Amniotic stem cell (primary cell): ENCODE results near the gene GDPD3.
A peak's percentile ranks its signal among the peaks of the same experiment; 100 is the strongest.
"Not testable (repeated sequence)": the region's sequence is repeated elsewhere in the genome, so short reads cannot be mapped to it uniquely, and the experiment has no call there.

Experiments
- DNase-seq: peaks from one replicate; lab custom pipeline; 2025; lab: John Stamatoyannopoulos, UW

GDPD3 gene

DNA sequence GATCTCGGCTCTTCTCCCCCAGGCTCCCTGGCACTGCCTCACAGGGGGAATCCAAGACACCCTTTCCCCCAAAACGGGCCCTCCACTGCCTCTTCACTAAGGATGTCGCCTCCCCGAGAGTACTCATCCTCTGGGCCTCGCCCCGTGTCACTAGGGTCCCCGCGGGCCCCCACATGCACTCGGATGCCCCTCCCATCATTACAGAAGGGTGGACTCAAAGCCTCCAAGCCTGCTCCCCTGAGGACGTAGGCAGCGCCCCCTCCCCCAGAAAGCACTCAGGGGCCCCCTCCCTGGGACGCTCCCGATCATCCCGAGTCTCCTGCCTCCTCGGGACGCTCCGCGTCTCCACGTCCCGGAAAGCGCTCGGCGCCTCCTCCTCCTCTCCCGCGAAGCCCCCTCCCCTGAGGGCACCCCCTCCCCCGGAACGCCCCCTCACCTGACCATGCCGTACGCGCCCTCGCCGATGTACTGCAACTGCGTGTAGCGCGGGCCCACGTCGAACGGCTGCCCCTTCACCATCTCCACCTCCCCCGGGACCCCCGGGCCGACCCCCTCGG is 9.3 kb upstream of the GDPD3 start:
- DNase-seq = no peak

DNA sequence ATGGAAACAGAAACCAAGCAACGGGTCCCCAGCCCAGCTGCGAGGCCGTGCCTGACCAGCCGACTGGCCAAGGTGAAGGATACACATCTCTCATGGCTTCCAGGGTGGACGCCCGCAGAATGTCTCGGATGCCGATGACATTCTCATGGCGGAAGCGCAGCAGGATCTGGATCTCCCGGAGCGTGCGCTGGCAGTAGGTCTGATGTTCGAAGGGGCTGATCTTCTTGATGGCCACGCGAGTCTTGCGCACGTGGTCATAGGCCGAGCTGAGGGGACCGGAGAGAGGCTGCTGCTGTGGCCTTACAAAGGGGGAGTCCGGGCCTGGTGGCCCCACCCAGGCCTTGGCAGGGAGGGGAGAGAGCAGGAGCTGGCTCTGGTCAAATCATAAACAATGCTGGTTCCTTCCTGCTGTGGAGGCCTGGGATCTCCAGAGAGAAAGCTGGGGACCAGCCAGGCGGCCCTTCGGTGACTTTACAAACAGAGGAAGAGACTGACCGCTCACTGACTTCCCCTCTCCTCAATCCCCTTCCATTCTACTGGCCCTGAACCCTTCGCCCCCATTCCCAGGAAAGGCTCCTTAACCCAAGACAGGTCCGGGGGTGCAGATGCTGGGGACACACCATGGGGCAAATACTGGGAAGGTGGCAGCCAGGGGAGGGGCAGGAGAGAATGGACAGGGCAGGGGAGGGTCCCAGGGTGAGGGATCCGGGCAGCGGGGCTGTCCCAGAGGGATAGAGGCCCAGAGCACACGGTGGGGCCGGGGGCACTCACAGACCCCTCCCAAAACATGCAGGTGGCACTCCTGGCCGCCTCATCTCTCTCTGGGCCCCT is 8.6 kb upstream of the GDPD3 start:
- no peak for DNase-seq

DNA sequence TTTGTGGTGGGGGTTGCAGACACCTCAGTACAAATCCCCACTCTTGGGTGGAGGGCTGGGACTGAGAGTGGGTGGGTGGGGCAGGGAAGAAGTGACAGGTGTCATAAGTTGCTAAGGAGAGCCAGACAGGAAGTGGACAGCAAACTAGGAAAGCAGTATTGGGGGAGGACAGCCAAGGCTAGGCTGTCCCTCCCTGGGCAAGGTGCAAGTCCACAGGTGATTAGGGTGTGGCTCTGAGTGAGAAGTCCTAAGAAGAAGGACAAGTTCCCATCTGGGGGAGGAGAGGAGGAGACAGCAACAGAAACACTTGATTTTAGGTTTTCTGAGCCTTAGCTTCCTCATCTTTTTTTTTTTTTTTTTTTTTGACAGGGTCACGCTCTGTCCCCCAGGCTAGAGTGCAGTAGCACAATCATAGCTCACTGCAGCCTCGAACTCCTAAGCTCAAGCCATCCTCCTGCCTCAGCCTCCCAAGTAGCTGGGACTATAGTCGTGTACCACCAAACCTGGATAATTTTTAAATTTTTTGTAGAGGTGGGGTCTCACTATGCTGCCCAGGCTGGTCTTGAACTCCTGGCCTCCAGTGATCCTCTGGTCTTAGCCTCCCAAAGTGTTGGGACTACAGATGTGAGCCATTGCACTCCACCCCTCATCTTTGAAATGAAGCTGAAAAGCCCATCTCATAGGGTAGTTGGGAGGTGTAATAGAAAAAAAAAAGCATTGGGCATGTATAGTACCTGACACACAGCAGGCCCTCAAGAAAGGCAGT is 7.2 kb upstream of the GDPD3 start:
- no peak for DNase-seq

DNA sequence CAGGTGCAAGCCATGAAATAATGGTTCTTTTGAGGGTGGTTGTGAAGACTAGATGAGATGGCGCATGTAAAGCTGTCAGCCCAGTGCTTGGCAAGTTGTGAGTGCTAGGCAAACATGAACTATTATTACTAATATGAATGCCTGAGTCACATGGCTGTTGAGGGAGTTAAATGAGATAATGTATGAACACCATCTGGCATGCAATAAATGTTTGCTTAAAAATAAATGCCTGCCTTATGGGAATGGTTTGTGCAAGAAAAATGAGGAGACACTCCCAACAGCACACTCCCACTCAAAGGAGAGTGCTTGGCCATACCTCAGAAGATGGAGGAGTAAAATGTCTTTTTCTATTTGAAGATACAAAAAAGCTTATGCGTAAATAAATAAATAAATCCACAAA is 6.1 kb upstream of the GDPD3 start:
- DNase-seq = no peak

DNA sequence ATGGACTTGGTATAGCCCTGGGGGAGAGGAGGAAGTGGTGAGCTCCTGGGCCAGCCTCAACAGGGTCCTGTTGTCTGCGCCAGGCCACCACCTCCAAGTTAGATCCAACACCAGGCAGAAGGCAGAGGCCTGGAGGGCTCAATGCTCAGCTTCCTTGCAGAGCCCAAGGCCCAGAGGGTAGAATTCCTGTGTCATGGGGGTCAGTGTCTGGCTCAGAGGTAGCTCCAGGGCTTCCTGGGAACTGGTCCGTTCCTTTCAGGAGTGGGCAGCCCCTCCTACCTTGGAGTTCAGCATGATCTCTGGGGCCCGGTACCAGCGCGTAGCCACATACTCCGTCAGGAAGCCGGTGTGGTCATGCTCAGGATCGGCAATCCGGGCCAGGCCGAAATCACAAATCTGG is 4.4 kb upstream of the GDPD3 start:
- DNase-seq = no peak

DNA sequence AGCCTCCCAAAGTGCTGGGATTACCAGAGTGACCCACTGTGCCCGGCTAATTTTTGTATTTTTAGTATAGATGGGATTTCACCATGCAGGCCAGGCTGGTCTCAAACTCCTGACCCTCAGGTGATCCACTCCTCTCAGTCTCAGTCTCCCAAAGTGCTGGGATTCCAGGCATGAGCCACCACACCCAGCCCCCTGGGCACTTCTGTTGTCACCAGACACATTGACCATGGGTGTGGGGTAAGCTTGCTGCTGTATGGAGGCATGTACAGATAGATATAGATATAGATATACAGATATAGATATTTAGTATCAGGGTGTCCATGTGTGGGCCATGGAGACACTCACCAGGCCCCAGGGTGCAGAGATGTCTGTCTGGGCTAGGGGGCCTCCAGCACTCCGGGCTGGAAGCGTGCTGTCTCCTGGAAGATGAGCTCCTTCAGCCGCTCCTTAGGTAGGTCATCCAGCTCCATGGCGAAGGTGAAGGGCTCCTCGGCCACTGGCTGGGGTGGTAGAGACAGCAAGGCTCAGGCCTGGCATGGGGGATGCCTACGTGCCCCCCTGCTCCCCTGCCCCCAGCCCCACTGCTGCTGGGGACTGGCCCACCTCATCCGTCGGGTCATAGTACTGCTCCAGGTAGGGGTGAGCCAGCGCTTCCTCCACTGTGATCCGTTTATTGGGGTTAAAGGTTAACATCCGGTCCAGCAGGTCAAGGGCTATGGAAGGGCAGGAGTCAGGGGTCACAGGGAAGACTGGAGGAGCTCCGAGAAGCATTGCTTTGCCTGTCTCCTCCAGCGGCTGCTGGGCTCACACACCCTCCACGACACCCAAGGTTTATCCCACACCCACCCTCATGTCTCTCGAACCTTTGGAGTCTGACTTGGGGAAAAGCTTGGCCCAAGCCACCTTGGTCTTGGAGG is 3.2 kb upstream of the GDPD3 start:
- no peak for DNase-seq

DNA sequence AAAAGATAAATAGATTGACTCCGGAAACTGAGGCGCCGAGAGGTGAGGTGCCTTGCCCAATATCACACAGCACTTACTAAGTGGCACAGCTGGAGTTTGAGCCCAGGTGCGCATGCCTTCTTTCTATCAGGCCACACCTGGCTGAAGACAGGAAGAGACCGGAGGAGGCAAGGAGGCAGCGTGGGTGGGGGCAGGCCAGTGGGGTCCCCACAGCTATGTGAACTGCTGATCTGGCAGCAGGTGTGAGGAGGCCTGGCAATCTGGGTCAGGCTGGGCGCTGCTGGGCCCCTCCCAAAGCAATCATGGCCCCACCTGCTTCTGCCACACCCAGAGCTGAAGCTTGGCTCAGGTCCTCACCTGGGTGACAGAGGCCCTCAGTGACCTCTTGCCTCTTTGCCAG is 1.9 kb upstream of the GDPD3 start:
- DNase-seq = no peak

DNA sequence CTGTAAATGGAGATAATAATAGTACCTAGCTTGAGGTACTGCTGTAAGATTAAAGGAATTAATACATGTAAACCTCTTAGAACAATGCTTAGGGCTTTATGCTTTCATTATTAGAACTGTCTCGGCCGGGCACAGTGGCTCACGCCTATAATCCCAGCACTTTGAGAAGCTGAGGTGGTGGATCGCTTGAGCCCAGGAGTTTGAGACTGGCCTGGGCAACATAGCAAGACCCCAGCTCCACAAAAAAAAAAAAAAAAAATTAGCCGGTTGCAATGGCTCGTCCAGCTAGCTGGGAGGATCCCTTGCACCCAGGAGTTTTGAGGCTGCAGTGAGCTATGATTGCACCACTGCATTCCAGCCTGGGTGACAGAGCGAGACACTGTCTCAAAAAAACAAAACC is 1.5 kb upstream of the GDPD3 start:
- DNase-seq = not testable (repeated sequence)

DNA sequence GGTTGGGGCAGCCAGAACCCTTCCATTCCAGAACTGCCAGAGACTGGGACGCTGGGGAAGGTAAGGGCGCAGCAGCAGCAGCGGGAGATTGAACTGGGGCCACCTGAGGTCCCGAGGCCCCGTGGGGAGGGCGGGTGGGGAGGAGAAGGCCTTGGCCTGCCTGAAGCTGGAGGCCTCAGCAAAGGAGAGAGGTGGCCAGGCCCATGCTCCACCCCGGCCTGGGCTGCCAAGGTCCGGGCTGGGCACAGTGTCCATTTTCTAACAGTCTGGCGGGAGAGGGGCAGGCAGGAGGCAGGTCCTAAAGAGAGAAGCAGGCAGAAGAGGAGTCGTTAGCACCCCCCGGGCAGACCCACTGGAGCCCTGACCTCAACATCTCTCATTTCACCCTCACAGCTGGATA is 1.1 kb upstream of the GDPD3 start:
- no peak for DNase-seq

DNA sequence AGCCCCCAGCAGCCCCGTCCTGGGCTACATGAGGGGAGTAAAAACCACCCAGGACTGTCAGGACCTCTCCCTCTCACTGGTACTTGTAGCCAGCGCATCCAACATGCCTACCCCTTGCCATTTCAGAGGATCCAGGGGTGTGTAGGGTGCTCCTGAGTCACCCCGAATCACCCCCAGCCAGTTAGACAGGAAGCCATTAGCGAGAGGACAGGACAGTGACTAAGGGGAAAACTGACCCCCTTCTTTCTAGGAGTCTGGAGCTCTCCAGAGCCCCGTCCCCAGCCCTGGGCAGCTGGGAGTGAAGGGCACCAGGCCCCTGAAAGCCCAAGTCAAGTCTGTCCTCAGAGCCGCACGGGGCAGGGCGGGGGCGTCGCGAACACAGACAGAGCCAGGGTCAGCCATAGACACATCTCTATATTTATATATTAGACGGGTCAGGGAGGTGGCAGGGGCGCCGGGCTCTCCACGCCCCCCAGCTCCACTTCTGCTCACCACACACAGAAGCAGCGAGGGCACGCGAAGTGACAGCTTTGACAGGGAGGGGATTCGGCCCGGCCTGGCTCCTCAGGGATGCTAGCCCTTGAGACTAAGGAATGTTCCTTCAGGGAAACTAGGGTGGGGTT is 485 bp upstream of the GDPD3 start:
- no peak for DNase-seq

DNA sequence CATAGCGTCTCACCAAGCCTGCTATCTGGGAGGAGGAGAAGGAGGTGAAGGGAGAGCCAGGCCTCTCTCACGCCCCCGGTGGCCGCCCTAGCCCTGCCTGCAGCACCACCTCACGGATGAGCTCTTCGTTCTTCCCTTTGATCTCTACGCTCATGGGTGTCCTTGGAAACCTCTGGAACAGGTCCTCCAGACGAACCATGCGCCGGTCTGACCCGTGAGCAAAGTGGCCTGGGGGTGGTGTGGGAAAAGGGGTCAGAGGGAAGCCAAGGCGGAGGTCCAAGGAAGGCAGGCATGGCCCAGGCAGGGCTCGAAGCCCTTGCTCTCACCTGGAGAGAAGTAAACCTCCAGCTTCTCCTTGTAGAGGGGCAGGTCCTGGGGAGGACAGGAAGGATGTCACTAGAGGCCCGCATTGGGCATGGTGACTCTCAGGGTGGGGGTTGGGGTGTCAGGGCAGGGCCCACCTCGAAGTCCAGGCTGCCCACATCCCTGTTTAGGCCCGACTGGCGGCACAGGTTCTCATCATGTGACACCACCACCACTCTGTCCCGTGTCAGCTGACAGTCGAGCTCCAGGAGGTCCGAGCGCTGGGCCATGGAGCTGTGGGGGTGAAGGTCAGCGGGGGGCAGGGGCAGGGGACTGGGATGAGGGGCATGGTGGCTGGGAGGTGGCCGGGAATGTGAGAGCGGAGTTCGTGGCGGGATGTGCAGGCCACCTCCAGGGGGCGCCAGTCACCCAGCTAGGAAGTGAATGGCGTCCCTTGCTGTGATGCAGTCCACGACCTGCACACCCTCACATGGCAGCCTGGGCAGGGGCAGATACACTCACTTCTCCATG is 923 bp downstream of the GDPD3 start:
- no peak for DNase-seq

DNA sequence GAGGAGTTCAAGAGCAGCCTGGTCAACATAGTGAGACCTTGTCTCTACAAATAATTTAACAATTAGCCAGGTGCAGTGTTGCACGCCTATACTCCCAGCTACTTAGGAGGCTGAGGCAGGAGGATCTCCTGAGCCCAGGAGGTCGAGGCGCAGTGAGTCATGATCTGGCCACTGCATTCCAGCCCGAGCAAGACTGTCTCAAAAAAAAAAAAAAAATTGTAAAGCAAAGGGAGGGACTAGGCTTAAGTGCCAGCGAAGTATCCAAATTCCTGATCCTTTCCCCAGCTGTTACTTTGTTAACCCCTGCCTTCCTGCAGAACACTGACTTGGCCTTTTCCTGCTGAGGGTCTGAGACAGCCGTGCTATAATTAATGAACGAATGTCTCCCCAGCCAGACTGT is 2.7 kb downstream of the GDPD3 start:
- DNase-seq = no peak

DNA sequence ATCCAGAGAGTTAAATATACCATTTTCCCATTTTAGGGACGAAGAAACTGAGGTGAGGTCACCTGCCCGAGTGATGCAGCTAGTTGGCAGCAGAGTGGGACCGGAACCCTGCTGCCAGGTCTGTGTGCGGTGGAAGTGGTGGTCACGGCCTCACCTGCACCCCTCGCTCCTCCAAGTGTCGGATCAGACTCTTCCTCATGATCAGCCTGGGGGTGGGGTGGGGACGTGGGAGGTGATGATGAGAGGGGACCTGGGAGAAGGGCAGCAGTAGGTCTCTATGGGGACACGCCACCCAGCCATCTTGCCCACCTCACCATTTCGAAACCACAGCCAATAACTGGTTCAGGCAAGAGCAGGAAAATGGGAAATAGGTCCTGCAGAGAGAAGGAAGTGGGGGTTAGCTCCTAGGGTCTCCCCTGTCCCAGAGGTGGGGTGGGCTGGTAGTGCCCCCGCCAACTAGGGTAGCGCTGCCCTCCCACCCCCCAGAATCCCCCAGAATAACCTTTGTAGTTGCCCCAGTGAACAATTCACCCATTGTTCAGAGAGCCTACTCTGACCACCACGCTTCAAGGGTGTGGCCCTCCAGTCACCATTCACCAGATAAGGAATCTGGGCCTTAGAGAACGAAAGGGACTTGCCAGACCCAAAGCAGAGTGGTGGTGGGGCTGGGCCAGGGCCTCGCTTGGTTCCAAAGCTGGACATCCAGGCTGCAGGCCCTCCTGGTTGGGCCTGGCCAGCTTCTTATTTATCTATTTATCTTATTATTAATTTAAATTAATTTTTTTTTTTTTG is 5.1 kb downstream of the GDPD3 start:
- no peak for DNase-seq

DNA sequence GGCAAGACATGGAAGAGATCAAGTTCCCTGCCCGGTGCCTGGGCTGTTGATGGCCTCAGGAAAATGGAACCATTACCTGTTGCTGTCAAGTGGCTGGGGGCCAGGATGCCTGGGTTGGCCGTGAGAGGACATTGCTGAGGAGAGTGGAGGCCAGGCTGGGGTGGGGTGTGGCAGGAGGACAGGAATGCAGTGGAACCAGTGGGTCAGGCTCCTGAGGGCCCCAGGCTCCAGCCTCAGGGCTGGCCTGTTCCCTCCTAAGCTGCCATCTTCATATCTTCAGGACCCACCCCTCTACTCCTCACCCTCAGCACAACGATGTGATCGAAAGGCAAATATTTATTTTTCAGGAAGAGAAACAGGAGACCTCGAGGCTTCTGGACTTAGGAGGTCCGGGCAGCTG is 8.8 kb downstream of the GDPD3 start:
- no peak for DNase-seq

DNA sequence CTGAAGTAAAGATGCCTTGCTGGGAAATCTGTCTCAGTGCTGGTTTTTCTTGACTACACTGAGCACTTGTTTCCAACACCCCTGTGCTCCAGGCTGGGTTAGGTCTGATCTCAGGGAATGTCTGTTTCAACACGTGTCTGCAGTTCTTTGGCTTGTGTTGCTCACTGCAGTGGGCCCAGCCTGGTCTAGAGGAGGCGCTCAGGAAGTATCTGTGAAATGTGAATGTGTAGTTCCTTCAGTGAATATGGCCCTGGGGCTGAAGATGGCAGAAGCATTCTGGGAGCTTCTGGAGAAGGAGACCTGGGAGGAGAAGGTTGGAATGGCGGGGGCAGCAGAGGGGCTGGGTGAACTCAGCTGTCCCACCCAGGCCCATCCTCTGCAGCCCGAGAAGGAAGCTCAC is 9.2 kb downstream of the GDPD3 start:
- DNase-seq = no peak

DNA sequence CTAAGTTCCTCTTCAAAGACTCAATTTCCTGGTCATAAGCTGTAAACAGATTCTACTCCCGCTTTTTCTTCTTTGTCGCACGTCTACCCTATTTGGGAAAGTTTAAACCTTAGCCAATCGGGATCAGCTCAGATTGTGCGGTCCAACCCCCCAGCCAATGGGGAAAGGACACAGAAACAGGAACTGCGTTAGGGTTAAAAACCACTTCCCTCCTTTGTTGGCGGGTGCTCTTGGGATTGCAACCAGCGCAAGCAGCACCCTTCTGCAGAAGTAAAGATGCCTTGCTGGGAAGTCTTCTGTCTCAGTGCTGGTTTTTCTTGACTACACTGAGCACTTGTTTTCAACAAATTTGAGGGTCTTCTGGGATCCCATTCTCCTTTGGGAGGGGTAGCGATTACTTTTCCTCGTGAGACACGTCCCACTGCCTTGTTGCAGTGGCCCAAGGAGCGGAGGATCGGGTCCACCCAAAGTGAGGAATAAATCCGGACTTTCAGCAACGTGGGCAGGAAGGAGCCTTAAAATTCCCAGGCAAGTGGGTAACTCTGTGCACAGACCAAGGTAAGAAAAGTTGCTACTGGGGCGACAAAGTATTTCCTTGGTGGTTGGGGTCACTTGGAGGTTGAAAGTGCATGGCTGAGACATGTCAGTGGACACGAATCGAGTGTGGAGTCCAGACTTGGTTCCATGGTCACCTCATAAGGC is 16.3 kb downstream of the GDPD3 start:
- DNase-seq = no peak

DNA sequence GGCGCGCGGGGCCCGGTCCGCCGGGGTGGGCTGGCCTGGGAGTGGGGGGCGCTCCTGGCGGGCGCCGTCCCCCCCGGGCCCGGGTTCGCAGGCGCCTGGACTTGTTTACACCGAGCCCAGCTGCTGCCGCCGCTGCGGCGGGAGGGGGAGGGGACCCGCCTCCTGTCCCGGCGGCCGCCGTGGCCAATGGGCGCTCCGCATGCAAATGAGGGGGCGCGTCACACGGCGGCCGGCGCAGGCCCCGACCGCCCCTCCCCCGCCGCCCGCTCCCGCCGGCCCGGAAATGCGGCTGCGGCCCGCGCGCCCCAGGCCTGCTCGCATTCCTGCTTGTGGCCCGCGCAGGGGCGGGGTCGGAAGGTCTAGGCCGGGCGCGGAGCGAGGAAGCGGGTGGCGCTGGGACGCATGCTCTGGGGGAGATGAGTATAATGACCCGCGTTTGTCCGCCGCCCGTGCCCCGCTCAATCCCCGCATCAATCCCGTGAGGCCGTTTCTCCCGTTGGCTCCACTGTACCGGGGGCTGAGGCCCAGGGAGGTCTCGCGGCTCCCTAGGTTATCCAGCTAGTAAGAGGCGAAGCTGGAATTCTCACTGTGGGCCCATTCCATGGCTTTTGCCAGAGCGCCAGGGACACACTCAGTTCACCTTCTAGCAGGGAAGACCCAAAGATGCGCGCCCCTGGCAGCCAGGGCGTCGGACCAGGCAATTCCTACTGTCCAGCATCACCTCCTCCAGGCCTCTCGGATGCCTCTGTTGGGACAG is 17.1 kb downstream of the GDPD3 start, which contains the start of gene YPEL3:
TSS of gene YPEL3 (minus strand) at position 109 of the 757 bp plus-strand sequence. CDS start 731 bp downstream, outside the sequence.
- DNase-seq = peak; percentile 74
